Kidney epithelial cell (primary cell): ENCODE measurements around the gene UBALD2. TPM values are rescaled to one million over a fixed set of nuclear protein-coding genes. Genes with fewer than 3 reads are reported as not detected.

Experiments used
- DNase-seq: peaks from one replicate; pipeline ENCODE4 v3.0.0-alpha.2; 2010; ENCODE audit warnings: low read depth
- H3K27me3 ChIP-seq: 2 replicates; pipeline ENCODE4 v1.6.0; 2011; ENCODE audit warnings: low read length; ENCODE audit not compliant: control insufficient read depth, insufficient read depth
- H3K36me3 ChIP-seq: 2 replicates; pipeline ENCODE4 v1.5.1; 2011; ENCODE audit warnings: low read length; ENCODE audit not compliant: control insufficient read depth, insufficient read depth
- H3K4me3 ChIP-seq: 2 replicates; pipeline ENCODE4 v1.5.1; 2011; ENCODE audit warnings: low read depth, mild to moderate bottlenecking, control low read depth, low read length
- CTCF ChIP-seq: IDR thresholded peaks from 2 replicates; pipeline ENCODE4 v1.5.1; 2011; ENCODE audit warnings: mild to moderate bottlenecking, moderate library complexity, low read length, control low read depth, inconsistent platforms; ENCODE audit not compliant: insufficient read depth, poor library complexity, severe bottlenecking
- total RNA-seq: library from RNA; depleted of rRNA; stranded (reverse); fragments of >200 nt; gene quantifications from 2 replicates; pipeline ENCODE4 v1.2.3, GENCODE V29; 2015

The UBALD2 gene
- total RNA-seq, 1 donor from 2014 or later, result 28.5 TPM

GRCh38 chr17:76280650-76281049 lies 15.5 kb downstream of the UBALD2 start:
- no peak for DNase-seq
- Histone ChIP-seq H3K4me3 (no peak overlapping the region), H3K36me3 (no peaks in the 10 kb centered on the region), H3K27me3 (no peaks in the 10 kb centered on the region)
- no peak for TF ChIP-seq CTCF

DNA sequence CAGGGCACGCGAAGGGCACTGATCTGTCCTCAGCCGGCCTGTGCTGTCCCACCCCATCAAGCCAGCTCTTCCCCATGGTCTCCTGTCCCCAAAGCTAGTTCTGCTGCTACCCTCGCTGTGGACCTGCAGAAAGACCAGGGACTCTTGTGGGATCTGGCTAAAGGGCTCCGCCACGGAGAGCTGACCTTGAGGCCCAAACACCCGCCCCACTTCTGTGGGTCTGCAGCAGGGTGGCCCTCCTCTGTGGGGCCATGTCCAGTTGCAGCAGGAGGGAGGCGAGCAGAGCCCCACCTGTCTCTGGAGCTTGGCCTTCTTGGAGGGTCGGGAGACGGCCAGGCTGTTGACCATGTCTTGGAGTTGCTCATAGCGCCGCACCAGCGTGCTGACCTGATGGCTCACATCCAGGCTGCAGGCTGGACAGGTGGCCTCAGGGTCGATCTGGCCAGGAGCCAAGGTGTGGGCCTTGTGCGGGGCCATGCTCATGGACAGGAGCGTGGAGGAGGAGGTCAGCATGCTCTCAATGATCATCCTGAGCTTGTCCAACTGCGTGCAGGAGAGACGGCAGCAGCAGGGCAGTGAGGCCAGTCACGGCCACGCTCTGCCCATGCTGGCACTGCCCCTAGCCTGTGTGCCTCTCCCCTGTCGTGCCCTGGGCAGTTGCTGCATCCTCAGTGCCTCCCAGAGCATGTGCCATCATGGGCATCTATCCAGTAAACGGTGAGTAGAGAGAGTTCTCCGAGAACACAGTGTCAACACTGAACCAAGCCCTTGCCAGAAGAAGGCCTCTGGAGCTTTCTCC lies 16.6 kb downstream of the UBALD2 start:
- Histone ChIP-seq H3K27me3 (no peaks in the 10 kb centered on the region), H3K36me3 (no peaks in the 10 kb centered on the region), H3K4me3 (no peak overlapping the region)
- DNase-seq, result no peak
- no peak for TF ChIP-seq CTCF

GRCh38 chr17:76292567-76292966 lies 27.4 kb downstream of the UBALD2 start:
- H3K27me3 ChIP-seq, result no peaks in the 10 kb centered on the region
- DNase-seq, result no peak
- H3K4me3 ChIP-seq, result no peak overlapping the region
- peaks cover 6% of the 10 kb centered on the region for H3K36me3 ChIP-seq
- no peak for TF ChIP-seq CTCF

GRCh38 chr17:76293106-76293505 lies 28.0 kb downstream of the UBALD2 start:
- Histone ChIP-seq H3K4me3 (no peak overlapping the region), H3K36me3 (peaks cover 6% of the 10 kb centered on the region), H3K27me3 (no peaks in the 10 kb centered on the region)
- no peak for TF ChIP-seq CTCF
- DNase-seq, result no peak

DNA sequence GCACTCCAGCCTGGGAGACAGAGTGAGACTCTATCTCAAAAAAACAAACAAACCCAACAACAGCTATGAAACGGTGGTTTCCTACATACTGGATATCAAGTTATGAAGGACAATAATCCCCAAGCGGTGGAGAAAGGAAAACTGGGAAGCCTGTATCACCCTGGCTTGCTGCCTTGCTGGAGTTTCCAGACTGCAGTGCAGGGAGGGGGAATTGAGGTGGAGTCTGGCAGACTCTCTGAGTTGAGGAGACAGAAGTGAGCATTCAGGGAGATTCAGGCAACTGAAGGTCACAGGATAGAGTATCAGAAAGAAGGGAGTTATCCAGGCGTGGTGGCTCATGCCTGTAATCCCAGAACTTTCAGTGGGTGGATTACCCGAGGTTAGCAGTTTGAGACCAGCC lies 31.0 kb downstream of the UBALD2 start:
- Histone ChIP-seq H3K4me3 (no peak overlapping the region), H3K27me3 (no peaks in the 10 kb centered on the region), H3K36me3 (peaks cover 3% of the 10 kb centered on the region)
- no peak for TF ChIP-seq CTCF
- DNase-seq, result no peak

DNA sequence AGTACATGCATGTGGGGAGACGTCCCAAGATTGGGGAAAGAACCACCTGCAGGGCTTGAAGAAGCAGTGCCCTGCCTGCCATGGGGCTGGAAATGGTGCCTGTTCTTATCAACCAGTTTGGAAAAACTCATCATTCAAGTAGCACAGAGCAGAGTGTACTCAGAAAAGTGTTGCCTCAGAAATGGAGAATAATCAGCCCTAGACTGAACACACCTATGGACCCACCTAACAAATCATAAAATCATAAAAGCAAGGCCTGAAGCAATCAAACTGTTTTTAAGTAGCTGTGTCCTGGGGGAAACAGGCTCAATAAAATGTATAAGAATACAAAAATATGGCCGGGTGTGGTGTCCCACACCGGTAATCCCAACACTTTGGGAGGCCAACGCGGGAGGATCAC lies 31.7 kb downstream of the UBALD2 start:
- DNase-seq, result no peak
- Histone ChIP-seq H3K36me3 (no peaks in the 10 kb centered on the region), H3K27me3 (no peaks in the 10 kb centered on the region), H3K4me3 (no peak overlapping the region)
- TF ChIP-seq CTCF, result no peak
